SK-N-DZ (cell line): ENCODE results near the gene PDHB. TPM values are rescaled to one million over a fixed set of nuclear protein-coding genes. Genes with fewer than 3 reads are reported as not detected.
A peak's percentile ranks its signal among the peaks of the same experiment; 100 is the strongest.

ENCODE experiments used
- DNase-seq: peaks from one replicate; pipeline ENCODE4 v3.0.0-alpha.2; 2015; ENCODE audit warnings: low spot score
- polyA plus RNA-seq, 2 experiments: library from polyadenylated mRNA; depleted of rRNA; stranded (reverse); fragments of >200 nt; gene quantifications; 2 replicates each; pipeline ENCODE4 v1.2.3, GENCODE V29; 2014

The PDHB gene
- 126 and 131 TPM in 2 replicates for polyA plus RNA-seq (2014; cell fraction: cytosol; rRNA removed)
- 58.6 and 84.8 TPM in 2 replicates for polyA plus RNA-seq (2014; cell fraction: nucleus; rRNA removed)

GRCh38 chr3:58433400-58434167 is at the start of gene PDHB:
Gene PDHB (minus strand): TSS chr3:58433832. CDS start chr3:58433809, 23 bp downstream.
- DNase-seq, result peak; percentile 90

GRCh38 chr3:58482917-58483636 is 49.4 kb upstream of the PDHB start:
- no peak for DNase-seq

GRCh38 chr3:58480309-58480708 is 46.7 kb upstream of the PDHB start:
- DNase-seq, result no peak

- no peak for DNase-seq
Measured at GRCh38 chr3:58478781-58479180, 45.1 kb upstream of the PDHB start.

- no peak for DNase-seq
Measured at GRCh38 chr3:58474967-58475578, 41.4 kb upstream of the PDHB start.

GRCh38 chr3:58474348-58474911 is 40.8 kb upstream of the PDHB start:
- no peak for DNase-seq

GRCh38 chr3:58473275-58473674 is 39.6 kb upstream of the PDHB start:
- no peak for DNase-seq

- no peak for DNase-seq
Measured at GRCh38 chr3:58471025-58471887, 37.6 kb upstream of the PDHB start.

- DNase-seq, result no peak
Measured at GRCh38 chr3:58470363-58471024, 36.9 kb upstream of the PDHB start.

DNA sequence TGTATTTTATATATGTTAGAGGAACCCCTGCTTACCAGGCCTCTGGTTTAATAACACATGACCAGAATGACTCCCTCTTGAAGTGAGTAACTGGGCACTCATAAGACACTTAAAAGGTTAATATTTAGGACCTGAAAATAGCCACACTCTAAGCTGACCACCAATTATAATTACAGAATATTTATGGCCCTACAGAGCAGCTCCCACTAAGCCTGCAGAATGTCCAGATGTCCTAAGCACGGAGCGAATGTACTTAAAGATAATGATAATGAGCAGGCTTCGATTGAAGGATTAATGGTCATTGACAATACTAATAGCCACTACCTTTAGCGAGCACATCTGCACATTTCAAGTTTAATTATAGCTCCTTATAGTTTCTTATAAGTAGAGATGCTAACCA is 35.5 kb upstream of the PDHB start:
- DNase-seq, result peak; percentile 18

DNA sequence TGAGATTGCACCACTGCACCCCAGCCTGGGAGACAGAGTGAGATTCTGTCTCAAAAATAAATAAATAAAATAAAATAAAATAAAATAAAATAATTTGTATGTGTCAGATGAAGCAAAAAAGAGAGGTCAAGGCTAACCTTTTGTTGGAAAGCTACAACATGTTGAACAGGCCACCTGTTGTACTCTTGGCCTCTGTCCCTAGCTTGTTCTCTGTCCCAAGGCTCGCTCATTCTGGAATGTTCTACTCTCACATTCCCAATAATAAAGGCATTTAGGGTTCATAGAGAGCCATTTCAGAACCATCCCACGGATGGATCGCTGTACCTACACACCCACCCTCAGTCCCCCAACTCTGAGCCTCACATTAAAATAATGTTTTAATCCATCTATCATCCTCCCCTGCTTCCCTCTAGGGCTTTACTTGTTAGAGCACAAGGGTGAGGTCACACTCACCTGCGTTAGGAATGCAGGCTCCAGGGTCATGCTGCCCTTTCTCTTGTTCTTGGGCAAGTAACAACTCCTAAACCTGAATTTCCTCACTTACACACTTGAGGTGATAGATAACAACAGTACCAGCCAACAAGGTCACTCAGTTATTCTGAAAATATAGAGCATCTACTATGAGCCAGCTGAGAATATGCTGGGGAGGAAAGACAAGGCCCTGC is 33.4 kb upstream of the PDHB start:
- DNase-seq, result no peak

DNA sequence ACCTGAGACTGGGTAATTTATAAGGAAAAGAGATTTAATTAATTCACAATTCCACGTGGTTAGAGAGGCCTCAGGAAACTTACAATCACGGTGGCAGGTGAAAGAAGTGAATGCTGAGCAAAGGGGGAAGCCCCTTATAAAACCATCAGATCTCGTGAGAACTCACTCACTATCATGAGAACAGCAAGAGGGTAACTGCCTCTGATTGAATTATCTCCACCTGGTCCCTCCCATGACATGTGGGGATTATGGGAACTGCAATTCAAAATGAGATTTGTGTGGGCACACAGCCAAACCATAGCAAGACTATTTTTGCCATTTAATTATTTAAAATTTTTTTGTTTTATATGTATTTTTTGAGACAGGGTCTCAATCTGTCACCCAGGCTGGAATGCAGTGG is 31.2 kb upstream of the PDHB start:
- peak; percentile 15 for DNase-seq

DNA sequence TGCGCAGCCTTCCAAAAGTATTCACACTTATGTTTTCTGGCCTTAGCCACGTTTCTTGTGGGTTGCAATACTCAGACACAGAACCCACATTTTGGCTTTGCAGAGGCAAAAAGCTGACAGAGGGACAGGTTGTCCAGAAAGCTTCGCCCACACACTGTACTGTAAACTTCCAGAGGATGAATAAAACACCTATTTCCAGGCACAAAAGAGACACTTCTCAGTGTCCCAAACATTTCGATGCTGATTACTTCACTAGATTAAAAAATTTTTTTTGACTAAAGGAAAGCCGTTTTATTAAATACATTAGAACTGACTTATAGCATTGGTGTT is 30.3 kb upstream of the PDHB start:
- no peak for DNase-seq

- peak; percentile 68 for DNase-seq
Measured at GRCh38 chr3:58463181-58463941, 29.7 kb upstream of the PDHB start.

- DNase-seq, result peak; percentile 20
Measured at GRCh38 chr3:58462829-58463180, 29.2 kb upstream of the PDHB start.

DNA sequence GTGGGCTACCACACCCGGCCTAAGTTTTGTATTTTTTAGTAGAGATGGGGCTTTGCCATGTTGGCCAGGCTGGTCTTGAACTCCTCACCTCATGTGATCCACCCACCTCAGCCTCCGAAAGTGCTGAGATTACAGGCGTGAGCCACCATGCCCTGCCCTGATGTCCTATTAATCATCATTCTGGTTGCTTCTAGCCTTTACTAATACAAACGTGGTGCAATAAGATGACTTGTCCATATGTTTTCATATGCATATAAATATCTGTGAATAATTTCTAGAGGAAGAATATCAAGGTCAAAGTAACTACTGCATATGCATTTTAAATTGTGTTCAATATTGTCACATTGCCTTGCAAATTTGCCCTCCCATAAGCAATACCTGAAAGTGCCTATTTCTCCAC is 25.5 kb upstream of the PDHB start:
- no peak for DNase-seq

GRCh38 chr3:58452176-58452575 is 18.5 kb upstream of the PDHB start:
- no peak for DNase-seq

- DNase-seq, result no peak
Measured at GRCh38 chr3:58441514-58442450, 8.2 kb upstream of the PDHB start.
